IMR-90 (cell line): ENCODE measurements around the gene RBM34. TPM values are rescaled to one million over a fixed set of nuclear protein-coding genes. Genes with fewer than 3 reads are reported as not detected.
"Not testable (repeated sequence)": the region's sequence is repeated elsewhere in the genome, so short reads cannot be mapped to it uniquely, and the experiment has no call there.

Source experiments
- ATAC-seq: fragments of 200-7000 bp; cut with Tn5 transposase; 2 replicates; pipeline ENCODE4 v1.9.1; 2020; ENCODE audit warnings: low read depth, mild to moderate bottlenecking, moderate library complexity
- BruUV-seq: library from RNA; stranded (reverse); fragments of 400-500 nt; replicated peaks from 2 replicates; lab custom pipeline; 2021; lab: Mats Ljungman, UMichigan
- CTCF ChIA-PET: fragments of 300-600 bp; formaldehyde crosslinking; extraction: SDS; loops from one replicate; lab custom pipeline; 2021; ENCODE audit warnings: antibody characterized with exemption; lab: Yijun Ruan, JAX
- POLR2A ChIA-PET: fragments of 300-600 bp; sonication (Branson Sonifier 250); formaldehyde crosslinking; loops from one replicate; lab custom pipeline; 2022; ENCODE audit warnings: antibody characterized with exemption; ENCODE audit not compliant: unreplicated experiment; lab: Charles Lee
- DNase-seq: peaks from one replicate; pipeline ENCODE4 v3.0.0; 2013
- H2AFZ ChIP-seq: replicated peaks from 2 replicates; pipeline ENCODE3; 2013; ENCODE audit warnings: low read length, mild to moderate bottlenecking; ENCODE audit not compliant: poor library complexity
- H2AK5ac ChIP-seq: 2 replicates; pipeline ENCODE4 v1.6.1; 2013; ENCODE audit warnings: low read depth, low read length, inconsistent platforms
- H2AK9ac ChIP-seq: replicated peaks from 2 replicates; pipeline ENCODE3; 2013; ENCODE audit warnings: mild to moderate bottlenecking, low read depth, low read length, moderate library complexity; ENCODE audit not compliant: poor library complexity
- H2BK120ac ChIP-seq: 2 replicates; pipeline ENCODE4 v1.6.1; 2013; ENCODE audit warnings: low read depth, low read length, inconsistent platforms
- H2BK15ac ChIP-seq: 3 replicates; pipeline ENCODE4 v1.6.1; 2013; ENCODE audit warnings: low read depth, low read length, inconsistent platforms
- H2BK20ac ChIP-seq: 2 replicates; pipeline ENCODE4 v1.6.1; 2013; ENCODE audit warnings: low read depth, mild to moderate bottlenecking, inconsistent platforms, low read length, moderate library complexity
- H2BK5ac ChIP-seq: 2 replicates; pipeline ENCODE4 v1.6.1; 2013; ENCODE audit warnings: mild to moderate bottlenecking, low read depth, low read length, inconsistent platforms; ENCODE audit not compliant: poor library complexity, severe bottlenecking
- H3K14ac ChIP-seq: replicated peaks from 2 replicates; pipeline ENCODE4 v1.6.1; 2013; ENCODE audit warnings: low read depth, low read length, inconsistent platforms
- H3K18ac ChIP-seq: 2 replicates; pipeline ENCODE4 v1.6.1; 2013; ENCODE audit warnings: low read depth, low read length, control low read depth
- H3K23ac ChIP-seq: 2 replicates; pipeline ENCODE4 v1.6.1; 2013; ENCODE audit warnings: low read depth, low read length, inconsistent platforms
- H3K27ac ChIP-seq: 2 replicates; pipeline ENCODE4 v1.5.1; 2013; ENCODE audit warnings: mild to moderate bottlenecking, control low read depth, low read length; ENCODE audit not compliant: insufficient read depth
- H3K27me3 ChIP-seq: 2 replicates; pipeline ENCODE4 v1.6.1; 2013; ENCODE audit warnings: low read length; ENCODE audit not compliant: control insufficient read depth, insufficient read depth
- H3K36me3 ChIP-seq: 2 replicates; pipeline ENCODE4 v1.6.1; 2013; ENCODE audit warnings: low read length, mixed read lengths; ENCODE audit not compliant: control insufficient read depth, insufficient read depth
- H3K4ac ChIP-seq: 2 replicates; pipeline ENCODE4 v1.6.1; 2013; ENCODE audit warnings: low read depth, low read length, inconsistent platforms
- H3K4me1 ChIP-seq: 2 replicates; pipeline ENCODE4 v1.6.1; 2013; ENCODE audit warnings: low read length, mixed read lengths; ENCODE audit not compliant: control insufficient read depth, insufficient read depth
- H3K4me2 ChIP-seq: 2 replicates; pipeline ENCODE4 v1.6.1; 2013; ENCODE audit warnings: low read depth, mild to moderate bottlenecking, control low read depth, low read length, moderate library complexity
- H3K4me3 ChIP-seq: 2 replicates; pipeline ENCODE4 v1.5.1; 2013; ENCODE audit warnings: low read depth, mild to moderate bottlenecking, control low read depth, low read length, moderate library complexity; ENCODE audit not compliant: insufficient read depth
- H3K56ac ChIP-seq: 2 replicates; pipeline ENCODE4 v1.6.1; 2013; ENCODE audit warnings: low read length, inconsistent platforms; ENCODE audit not compliant: insufficient read depth; ENCODE audit errors: extremely low read depth
- H3K79me1 ChIP-seq, 2 experiments: 2 replicates each; pipeline ENCODE4 v1.6.1; 2013; ENCODE audit warnings: low read length in 2 of 2, inconsistent platforms in 1 of 2, low read depth in 1 of 2
- H3K9ac ChIP-seq: 2 replicates; pipeline ENCODE4 v1.6.1; 2013; ENCODE audit warnings: low read depth, low read length, control low read depth
- H3K9me1 ChIP-seq: 2 replicates; pipeline ENCODE4 v1.6.1; 2013; ENCODE audit warnings: low read length, inconsistent platforms; ENCODE audit not compliant: insufficient read depth
- H3K9me3 ChIP-seq: 2 replicates; pipeline ENCODE4 v1.6.1; 2013; ENCODE audit warnings: low read length; ENCODE audit not compliant: control insufficient read depth, insufficient read depth
- H4K20me1 ChIP-seq: 2 replicates; pipeline ENCODE4 v1.6.1; 2013; ENCODE audit warnings: low read length, inconsistent platforms; ENCODE audit not compliant: insufficient read depth
- H4K5ac ChIP-seq: 2 replicates; pipeline ENCODE4 v1.6.1; 2013; ENCODE audit warnings: mild to moderate bottlenecking, low read depth, low read length, control low read depth
- H4K8ac ChIP-seq, 2 experiments: 2 replicates each; pipeline ENCODE4 v1.6.1; 2013; ENCODE audit warnings: low read depth in 2 of 2, low read length in 2 of 2, control low read depth in 1 of 2, inconsistent platforms in 1 of 2
- H4K91ac ChIP-seq: 2 replicates; pipeline ENCODE4 v1.6.1; 2013; ENCODE audit warnings: low read depth, low read length, inconsistent platforms; ENCODE audit not compliant: insufficient read depth
- WGBS, 2 experiments: methylation state at CpG; one replicate each; pipeline versions ENCODE4 v1.1.5 to v1.1.7; 2013; ENCODE audit warnings: missing lambda C conversion rate in 2 of 2; ENCODE audit not compliant: insufficient read length in 1 of 2; ENCODE audit errors: extremely low coverage in 2 of 2; 5-methylcytosine and 5-hydroxymethylcytosine counted together
- dilution Hi-C: fragments of 300-500 bp; cut with HindIII; formaldehyde crosslinking; loops from one replicate; pipeline ENCODE4 v1.14.3; 2018; ENCODE audit warnings: low sequenced_read_pairs; ENCODE audit not compliant: unreplicated experiment
- in situ Hi-C: fragments of 300-500 bp; cut with MboI; formaldehyde crosslinking; loops from 3 replicates; pipeline ENCODE4 v1.14.3; 2019; ENCODE audit warnings: low sequenced_read_pairs, inconsistent platforms, mixed read lengths
- intact Hi-C: fragments of 100-400 bp; cut with micrococcal nuclease; formaldehyde crosslinking; loops from 2 replicates; pipeline ENCODE4 v1.10.0; 2022
- polyA plus RNA-seq, 3 experiments: library from polyadenylated mRNA; depleted of rRNA; stranded (reverse); fragments of >200 nt; gene quantifications; 2 replicates each; pipeline ENCODE4 v1.2.3, GENCODE V29; 2012; ENCODE audit warnings: low replicate concordance in 1 of 3
- total RNA-seq: library from RNA; depleted of rRNA; stranded (reverse); fragments of >200 nt; gene quantifications from 2 replicates; pipeline ENCODE4 v1.2.3, GENCODE V29; 2012

The RBM34 gene
- total and polyA plus RNA-seq, 2 of the 4 experiments (the other 2 are of a cell fraction): 28.7 to 34.0 TPM

DNA sequence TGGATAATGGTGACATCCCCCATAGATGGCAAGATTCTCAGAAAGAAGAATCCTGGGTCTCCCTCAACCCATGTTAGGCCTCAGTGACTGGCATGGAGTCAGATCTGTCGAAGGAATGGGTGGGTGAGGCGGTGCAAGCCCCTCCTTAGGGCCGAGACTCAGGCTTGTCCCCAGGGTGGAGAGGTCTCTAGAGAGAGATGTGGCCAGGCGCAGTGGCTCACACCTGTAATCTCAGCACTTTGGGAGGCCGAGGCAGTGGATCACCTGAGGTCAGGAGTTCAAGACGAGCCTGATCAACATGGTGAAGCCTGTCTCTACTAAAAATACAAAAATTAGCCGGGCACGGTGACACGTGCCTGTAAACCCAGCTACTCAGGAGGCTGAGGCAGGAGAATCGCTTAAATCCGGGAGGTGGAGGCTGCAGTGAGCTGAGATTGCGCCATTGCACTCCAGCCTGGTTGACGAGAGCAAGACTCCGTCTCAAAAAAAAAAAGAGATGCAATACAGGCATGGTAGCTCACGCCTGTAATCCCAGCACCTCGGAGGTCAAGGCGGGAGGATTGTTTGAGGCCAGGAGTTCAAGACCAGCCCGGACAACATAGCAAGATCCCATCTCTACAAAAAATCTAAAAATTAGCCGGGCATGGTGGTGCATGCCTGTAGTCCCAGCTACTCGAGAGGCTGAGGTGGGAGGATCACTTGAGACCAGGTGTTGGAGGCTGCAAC is 69.6 kb downstream of the RBM34 start:
- 95% methylated on average over 6 of the region's 20 CpGs; no CpG with 5 or more reads in 1 of the 2 experiments for WGBS, 2 experiments
- H4K91ac ChIP-seq, H3K9me3 ChIP-seq, BruUV-seq, DNase-seq, H2BK120ac ChIP-seq, H3K18ac ChIP-seq, H3K36me3 ChIP-seq, H3K27ac ChIP-seq, H3K9ac ChIP-seq, dilution Hi-C loops, ATAC-seq, H3K27me3 ChIP-seq, H3K23ac ChIP-seq, H4K20me1 ChIP-seq, H4K5ac ChIP-seq, H3K9me1 ChIP-seq, H3K56ac ChIP-seq, H3K4me2 ChIP-seq, H2AK9ac ChIP-seq, H3K79me1 ChIP-seq, H2BK5ac ChIP-seq, H2AFZ ChIP-seq, H2BK15ac ChIP-seq, H4K8ac ChIP-seq, H3K4me3 ChIP-seq, POLR2A ChIA-PET, H3K4ac ChIP-seq: not testable (repeated sequence)
- H3K14ac ChIP-seq: 0 out of 2 replicates have a peak overlapping the region, but pooled peaks have one; percentile 36
- H2BK20ac ChIP-seq: 0 out of 2 replicates have a peak overlapping the region, but pooled peaks have one; percentile 6
- CTCF ChIA-PET: interaction anchor here (0.6 kb wide), 1 partner anchor 692 kb away, joined by 4 read pairs; no protein-coding TSS in a partner anchor
- in situ Hi-C loops (loop anchor here (5.0 to 25.0 kb wide), 2 partner anchors 229 to 594 kb away; no protein-coding TSS in a partner anchor), intact Hi-C loops (loop anchor here (10.0 kb wide), 1 partner anchor 977 kb away; no protein-coding TSS in a partner anchor)
- H3K4me1 ChIP-seq: peaks cover 11% of the 10 kb centered on the region
- peak overlapping the region; percentile 56; the same call in 1 of the 2 replicates for H2AK5ac ChIP-seq
